ENCODE measurements around the gene MMP7.

DNA sequence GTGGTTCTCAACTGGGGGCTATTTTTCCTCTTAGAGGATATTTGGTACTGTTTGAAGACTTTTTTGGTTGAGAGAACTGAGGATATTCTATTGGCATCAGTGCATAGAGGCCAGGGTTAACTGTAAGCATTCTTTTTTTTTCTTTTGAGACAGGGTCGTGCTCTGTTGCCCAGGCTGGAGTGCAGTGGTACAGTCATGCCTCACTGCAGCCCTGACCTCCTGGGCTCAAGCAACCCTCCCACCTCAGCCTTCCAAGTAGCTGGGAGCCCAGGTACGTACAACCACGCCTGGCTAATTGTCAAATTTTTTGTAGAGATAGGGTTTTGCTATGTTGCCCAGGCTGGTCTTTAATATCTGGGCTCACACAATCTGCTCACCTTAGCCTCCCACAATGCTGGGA, 12.9 kb downstream of the MMP7 start:
- TF ChIP-seq, protein P1, sequence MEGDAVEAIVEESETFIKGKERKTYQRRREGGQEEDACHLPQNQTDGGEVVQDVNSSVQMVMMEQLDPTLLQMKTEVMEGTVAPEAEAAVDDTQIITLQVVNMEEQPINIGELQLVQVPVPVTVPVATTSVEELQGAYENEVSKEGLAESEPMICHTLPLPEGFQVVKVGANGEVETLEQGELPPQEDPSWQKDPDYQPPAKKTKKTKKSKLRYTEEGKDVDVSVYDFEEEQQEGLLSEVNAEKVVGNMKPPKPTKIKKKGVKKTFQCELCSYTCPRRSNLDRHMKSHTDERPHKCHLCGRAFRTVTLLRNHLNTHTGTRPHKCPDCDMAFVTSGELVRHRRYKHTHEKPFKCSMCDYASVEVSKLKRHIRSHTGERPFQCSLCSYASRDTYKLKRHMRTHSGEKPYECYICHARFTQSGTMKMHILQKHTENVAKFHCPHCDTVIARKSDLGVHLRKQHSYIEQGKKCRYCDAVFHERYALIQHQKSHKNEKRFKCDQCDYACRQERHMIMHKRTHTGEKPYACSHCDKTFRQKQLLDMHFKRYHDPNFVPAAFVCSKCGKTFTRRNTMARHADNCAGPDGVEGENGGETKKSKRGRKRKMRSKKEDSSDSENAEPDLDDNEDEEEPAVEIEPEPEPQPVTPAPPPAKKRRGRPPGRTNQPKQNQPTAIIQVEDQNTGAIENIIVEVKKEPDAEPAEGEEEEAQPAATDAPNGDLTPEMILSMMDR (IDR thresholded peaks at IDR 0.05; ENCODE audit: low read length) = no peak
- TF ChIP-seq EZH2 (IDR thresholded peaks at IDR 0.05; ENCODE audit: borderline replicate concordance, low read length) = no peak
